AG04450 (cell line): ENCODE measurements around the gene RNH1. TPM values are rescaled to one million over a fixed set of nuclear protein-coding genes. Genes with fewer than 3 reads are reported as not detected.

Experiments
- CTCF ChIA-PET: fragments of 300-600, 350-600 bp; formaldehyde crosslinking; extraction: SDS; loops from one replicate; lab custom pipeline; 2022; ENCODE audit warnings: antibody characterized with exemption, inconsistent platforms; lab: Charles Lee
- POLR2A ChIA-PET: fragments of 350-600 bp; formaldehyde crosslinking; extraction: SDS; loops from one replicate; lab custom pipeline; 2021; ENCODE audit warnings: antibody characterized with exemption, inconsistent platforms; lab: Yijun Ruan, JAX
- DNase-seq: peaks from one replicate; pipeline ENCODE4 v3.0.0-alpha.2; 2011; ENCODE audit warnings: low read depth, low spot score
- H3K27ac ChIP-seq: one replicate; pipeline ENCODE4 v1.5.1; 2012; ENCODE audit warnings: low read depth, low read length, control low read depth
- H3K27me3 ChIP-seq: one replicate; pipeline ENCODE4 v1.6.0; 2012; ENCODE audit warnings: low read length; ENCODE audit not compliant: control insufficient read depth, insufficient read depth
- H3K4me3 ChIP-seq: 2 replicates; pipeline ENCODE4 v1.5.1; 2011; ENCODE audit warnings: mild to moderate bottlenecking, low read depth, low read length, control low read depth
- H3K9me3 ChIP-seq: 2 replicates; pipeline ENCODE4 v1.5.1; 2012; ENCODE audit warnings: low read length; ENCODE audit not compliant: control insufficient read depth, insufficient read depth
- CTCF ChIP-seq: IDR thresholded peaks from 2 replicates; pipeline ENCODE4 v1.5.1; 2011; ENCODE audit warnings: low read depth, low read length, control low read depth, inconsistent platforms
- polyA plus RNA-seq: library from polyadenylated mRNA; depleted of rRNA; stranded (reverse); fragments of >200 nt; gene quantifications from 2 replicates; pipeline ENCODE4 v1.2.3, GENCODE V29; 2011

RNH1 gene
- polyA plus RNA-seq, 1 experiment = 98.6 TPM

GRCh38 chr11:489610-490185, 17.3 kb downstream of the RNH1 start:
- H3K9me3 ChIP-seq = peaks cover 10% of the 10 kb centered on the region; the same call in 1 of the 2 replicates
- H3K27ac ChIP-seq = no peak overlapping the region
- DNase-seq = no peak
- H3K27me3 ChIP-seq = no peaks in the 10 kb centered on the region
- H3K4me3 ChIP-seq = no peak overlapping the region
- ChIA-PET POLR2A (no interaction called here), CTCF (no interaction called here)
- no peak for TF ChIP-seq CTCF

GRCh38 chr11:488992-489391, 18.1 kb downstream of the RNH1 start:
- TF ChIP-seq CTCF = no peak
- POLR2A ChIA-PET = no interaction called here
- H3K27ac ChIP-seq = no peak overlapping the region
- DNase-seq = no peak
- peaks cover 16% of the 10 kb centered on the region; the same call in 1 of the 2 replicates for H3K9me3 ChIP-seq
- H3K4me3 ChIP-seq = no peak overlapping the region
- CTCF ChIA-PET = no interaction called here
- no peaks in the 10 kb centered on the region for H3K27me3 ChIP-seq

GRCh38 chr11:488579-488978, 18.5 kb downstream of the RNH1 start:
- no peak overlapping the region for H3K4me3 ChIP-seq
- no peak for DNase-seq
- no peaks in the 10 kb centered on the region for H3K27me3 ChIP-seq
- POLR2A ChIA-PET = no interaction called here
- no peak for TF ChIP-seq CTCF
- no peak overlapping the region for H3K27ac ChIP-seq
- H3K9me3 ChIP-seq = peaks cover 19% of the 10 kb centered on the region; the same call in 1 of the 2 replicates
- CTCF ChIA-PET = no interaction called here

- no peak for TF ChIP-seq CTCF
- Histone ChIP-seq H3K27me3 (no peaks in the 10 kb centered on the region), H3K4me3 (no peak overlapping the region), H3K27ac (no peak overlapping the region), H3K9me3 (peaks cover 19% of the 10 kb centered on the region; the same call in 1 of the 2 replicates)
- DNase-seq = no peak
- POLR2A ChIA-PET = no interaction called here
- CTCF ChIA-PET = no interaction called here
Measured at GRCh38 chr11:488062-488461, 19.0 kb downstream of the RNH1 start.

GRCh38 chr11:487571-488021, 19.4 kb downstream of the RNH1 start:
- H3K27ac ChIP-seq = no peak overlapping the region
- TF ChIP-seq CTCF = no peak
- H3K27me3 ChIP-seq = no peaks in the 10 kb centered on the region
- peaks cover 19% of the 10 kb centered on the region for H3K9me3 ChIP-seq
- no peak for DNase-seq
- CTCF ChIA-PET = no interaction called here
- no peak overlapping the region for H3K4me3 ChIP-seq
- POLR2A ChIA-PET = no interaction called here
